ENCODE results near the gene SEPSECS. TPM values are rescaled to one million over a fixed set of nuclear protein-coding genes. Genes with fewer than 3 reads are reported as not detected.

Gene SEPSECS
- total and polyA plus RNA-seq, 2 of the 13 experiments (the other 11 are each of a cell fraction or from before 2014, with no cell fraction given): 9.4 to 14.3 TPM

DNA sequence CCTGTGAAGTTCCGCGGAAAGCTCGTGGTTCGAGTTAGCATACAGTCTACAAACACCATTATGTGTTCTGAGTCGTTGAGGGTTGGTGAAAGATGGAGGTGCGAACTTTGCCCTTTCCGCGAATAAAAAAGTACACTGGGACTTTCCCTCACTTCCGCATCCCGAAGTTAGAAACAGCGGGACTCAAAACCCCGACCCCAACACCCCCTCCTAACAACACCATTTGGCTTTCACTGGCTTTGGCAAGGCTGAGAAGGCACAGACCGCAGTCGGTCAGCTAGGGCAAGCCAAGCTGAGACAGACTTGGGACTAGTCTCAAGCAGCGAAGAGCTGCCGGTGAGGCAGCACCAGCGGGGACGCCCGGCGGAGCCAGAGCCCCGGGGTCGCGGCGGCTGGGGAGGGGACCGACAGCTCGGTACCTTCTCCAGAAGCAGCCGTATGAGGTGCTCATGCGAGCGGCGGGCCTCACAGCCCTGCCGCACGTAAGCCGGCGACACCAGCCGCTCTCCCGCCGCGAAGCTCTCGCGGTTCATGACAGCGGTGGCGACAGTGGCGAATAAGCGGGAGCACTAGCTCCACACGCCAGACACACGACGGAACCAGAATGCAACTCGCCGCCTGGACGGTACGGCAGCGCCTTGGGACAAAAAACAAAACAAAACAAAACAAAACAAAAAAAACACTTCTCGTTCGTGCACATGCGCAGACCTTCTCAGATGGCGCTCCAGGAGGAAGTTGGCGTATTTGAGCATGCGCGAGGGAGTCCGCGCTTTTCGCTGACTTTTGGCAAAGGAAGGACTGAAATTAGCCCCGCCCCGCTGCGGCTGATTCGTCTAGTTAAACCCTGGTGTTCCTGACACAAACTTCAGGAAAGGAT lies at the start of gene SEPSECS (continued):
- TF ChIP-seq FOXK2 (IDR thresholded peaks at IDR 0.05) (peak; percentile 82), ISX (CRISPR knock-in tag; conservative IDR thresholded peaks at IDR 0.05) (0 out of 2 replicates have a peak, but pooled peaks have one; percentile 47), ZNF839 (CRISPR knock-in tag; IDR thresholded peaks at IDR 0.05; ENCODE audit: borderline replicate concordance) (no peak; the same call in 1 of the 2 replicates), ZNF724P (CRISPR knock-in tag; IDR thresholded peaks at IDR 0.05; ENCODE audit: borderline replicate concordance) (no peak), ADNP (CRISPR knock-in tag; IDR thresholded peaks at IDR 0.05) (no peak), ZNF263 (CRISPR knock-in tag; IDR thresholded peaks at IDR 0.05) (peak; percentile 88), ZNF775 (CRISPR knock-in tag; IDR thresholded peaks at IDR 0.05; ENCODE audit: borderline replicate concordance) (no peak), STAG1 (CRISPR knock-in tag; IDR thresholded peaks at IDR 0.05) (no peak), ZNF670 (CRISPR knock-in tag; IDR thresholded peaks at IDR 0.05; ENCODE audit: borderline replicate concordance) (peak; percentile 94), CREB1 (IDR thresholded peaks at IDR 0.05) (peak; percentile 57; the same call in 1 of the 2 replicates), CREB1 (CRISPR knock-in tag; IDR thresholded peaks at IDR 0.05) (peak; percentile 23), MTF2 (CRISPR knock-in tag; IDR thresholded peaks at IDR 0.05; ENCODE audit: borderline replicate concordance) (0 out of 2 replicates have a peak, but pooled peaks have one; percentile 38), ETV5 (CRISPR knock-in tag; IDR thresholded peaks at IDR 0.05; ENCODE audit: borderline replicate concordance) (peak; percentile 17; the same call in 1 of the 2 replicates)
- TF ChIP-seq, protein P1, sequence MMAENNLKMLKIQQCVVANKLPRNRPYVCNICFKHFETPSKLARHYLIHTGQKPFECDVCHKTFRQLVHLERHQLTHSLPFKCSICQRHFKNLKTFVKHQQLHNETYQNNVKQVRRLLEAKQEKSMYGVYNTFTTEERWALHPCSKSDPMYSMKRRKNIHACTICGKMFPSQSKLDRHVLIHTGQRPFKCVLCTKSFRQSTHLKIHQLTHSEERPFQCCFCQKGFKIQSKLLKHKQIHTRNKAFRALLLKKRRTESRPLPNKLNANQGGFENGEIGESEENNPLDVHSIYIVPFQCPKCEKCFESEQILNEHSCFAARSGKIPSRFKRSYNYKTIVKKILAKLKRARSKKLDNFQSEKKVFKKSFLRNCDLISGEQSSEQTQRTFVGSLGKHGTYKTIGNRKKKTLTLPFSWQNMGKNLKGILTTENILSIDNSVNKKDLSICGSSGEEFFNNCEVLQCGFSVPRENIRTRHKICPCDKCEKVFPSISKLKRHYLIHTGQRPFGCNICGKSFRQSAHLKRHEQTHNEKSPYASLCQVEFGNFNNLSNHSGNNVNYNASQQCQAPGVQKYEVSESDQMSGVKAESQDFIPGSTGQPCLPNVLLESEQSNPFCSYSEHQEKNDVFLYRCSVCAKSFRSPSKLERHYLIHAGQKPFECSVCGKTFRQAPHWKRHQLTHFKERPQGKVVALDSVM (CRISPR knock-in tag; IDR thresholded peaks at IDR 0.05): no peak; the same call in 1 of the 2 replicates
- TF ChIP-seq, protein P2, sequence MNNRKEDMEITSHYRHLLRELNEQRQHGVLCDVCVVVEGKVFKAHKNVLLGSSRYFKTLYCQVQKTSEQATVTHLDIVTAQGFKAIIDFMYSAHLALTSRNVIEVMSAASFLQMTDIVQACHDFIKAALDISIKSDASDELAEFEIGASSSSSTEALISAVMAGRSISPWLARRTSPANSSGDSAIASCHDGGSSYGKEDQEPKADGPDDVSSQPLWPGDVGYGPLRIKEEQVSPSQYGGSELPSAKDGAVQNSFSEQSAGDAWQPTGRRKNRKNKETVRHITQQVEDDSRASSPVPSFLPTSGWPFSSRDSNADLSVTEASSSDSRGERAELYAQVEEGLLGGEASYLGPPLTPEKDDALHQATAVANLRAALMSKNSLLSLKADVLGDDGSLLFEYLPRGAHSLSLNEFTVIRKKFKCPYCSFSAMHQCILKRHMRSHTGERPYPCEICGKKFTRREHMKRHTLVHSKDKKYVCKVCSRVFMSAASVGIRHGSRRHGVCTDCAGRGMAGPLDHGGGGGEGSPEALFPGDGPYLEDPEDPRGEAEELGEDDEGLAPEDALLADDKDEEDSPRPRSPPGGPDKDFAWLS (CRISPR knock-in tag; IDR thresholded peaks at IDR 0.05; ENCODE audit: borderline replicate concordance): no peak
- TF ChIP-seq, protein P3, sequence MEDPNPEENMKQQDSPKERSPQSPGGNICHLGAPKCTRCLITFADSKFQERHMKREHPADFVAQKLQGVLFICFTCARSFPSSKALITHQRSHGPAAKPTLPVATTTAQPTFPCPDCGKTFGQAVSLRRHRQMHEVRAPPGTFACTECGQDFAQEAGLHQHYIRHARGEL (CRISPR knock-in tag; IDR thresholded peaks at IDR 0.05): 0 out of 2 replicates have a peak, but pooled peaks have one; percentile 36
- TF ChIP-seq, protein P4, sequence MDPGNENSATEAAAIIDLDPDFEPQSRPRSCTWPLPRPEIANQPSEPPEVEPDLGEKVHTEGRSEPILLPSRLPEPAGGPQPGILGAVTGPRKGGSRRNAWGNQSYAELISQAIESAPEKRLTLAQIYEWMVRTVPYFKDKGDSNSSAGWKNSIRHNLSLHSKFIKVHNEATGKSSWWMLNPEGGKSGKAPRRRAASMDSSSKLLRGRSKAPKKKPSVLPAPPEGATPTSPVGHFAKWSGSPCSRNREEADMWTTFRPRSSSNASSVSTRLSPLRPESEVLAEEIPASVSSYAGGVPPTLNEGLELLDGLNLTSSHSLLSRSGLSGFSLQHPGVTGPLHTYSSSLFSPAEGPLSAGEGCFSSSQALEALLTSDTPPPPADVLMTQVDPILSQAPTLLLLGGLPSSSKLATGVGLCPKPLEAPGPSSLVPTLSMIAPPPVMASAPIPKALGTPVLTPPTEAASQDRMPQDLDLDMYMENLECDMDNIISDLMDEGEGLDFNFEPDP (CRISPR knock-in tag; conservative IDR thresholded peaks at IDR 0.05): no peak
- TF ChIP-seq, protein P5, sequence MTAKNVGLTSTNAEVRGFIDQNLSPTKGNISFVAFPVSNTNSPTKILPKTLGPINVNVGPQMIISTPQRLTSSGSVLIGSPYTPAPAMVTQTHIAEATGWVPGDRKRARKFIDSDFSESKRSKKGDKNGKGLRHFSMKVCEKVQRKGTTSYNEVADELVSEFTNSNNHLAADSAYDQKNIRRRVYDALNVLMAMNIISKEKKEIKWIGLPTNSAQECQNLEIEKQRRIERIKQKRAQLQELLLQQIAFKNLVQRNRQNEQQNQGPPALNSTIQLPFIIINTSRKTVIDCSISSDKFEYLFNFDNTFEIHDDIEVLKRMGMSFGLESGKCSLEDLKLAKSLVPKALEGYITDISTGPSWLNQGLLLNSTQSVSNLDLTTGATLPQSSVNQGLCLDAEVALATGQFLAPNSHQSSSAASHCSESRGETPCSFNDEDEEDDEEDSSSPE (CRISPR knock-in tag; IDR thresholded peaks at IDR 0.05): peak; percentile 80
- TF ChIP-seq, protein P6, sequence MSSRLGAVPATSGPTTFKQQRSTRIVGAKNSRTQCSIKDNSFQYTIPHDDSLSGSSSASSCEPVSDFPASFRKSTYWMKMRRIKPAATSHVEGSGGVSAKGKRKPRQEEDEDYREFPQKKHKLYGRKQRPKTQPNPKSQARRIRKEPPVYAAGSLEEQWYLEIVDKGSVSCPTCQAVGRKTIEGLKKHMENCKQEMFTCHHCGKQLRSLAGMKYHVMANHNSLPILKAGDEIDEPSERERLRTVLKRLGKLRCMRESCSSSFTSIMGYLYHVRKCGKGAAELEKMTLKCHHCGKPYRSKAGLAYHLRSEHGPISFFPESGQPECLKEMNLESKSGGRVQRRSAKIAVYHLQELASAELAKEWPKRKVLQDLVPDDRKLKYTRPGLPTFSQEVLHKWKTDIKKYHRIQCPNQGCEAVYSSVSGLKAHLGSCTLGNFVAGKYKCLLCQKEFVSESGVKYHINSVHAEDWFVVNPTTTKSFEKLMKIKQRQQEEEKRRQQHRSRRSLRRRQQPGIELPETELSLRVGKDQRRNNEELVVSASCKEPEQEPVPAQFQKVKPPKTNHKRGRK (CRISPR knock-in tag; IDR thresholded peaks at IDR 0.05): no peak
